Measurements from ENCODE around the gene YIPF7. TPM values are rescaled to one million over a fixed set of nuclear protein-coding genes. Genes with fewer than 3 reads are reported as not detected.

Gene YIPF7
- total RNA-seq, 2 donors from 2014 or later, result 1.4 TPM

DNA sequence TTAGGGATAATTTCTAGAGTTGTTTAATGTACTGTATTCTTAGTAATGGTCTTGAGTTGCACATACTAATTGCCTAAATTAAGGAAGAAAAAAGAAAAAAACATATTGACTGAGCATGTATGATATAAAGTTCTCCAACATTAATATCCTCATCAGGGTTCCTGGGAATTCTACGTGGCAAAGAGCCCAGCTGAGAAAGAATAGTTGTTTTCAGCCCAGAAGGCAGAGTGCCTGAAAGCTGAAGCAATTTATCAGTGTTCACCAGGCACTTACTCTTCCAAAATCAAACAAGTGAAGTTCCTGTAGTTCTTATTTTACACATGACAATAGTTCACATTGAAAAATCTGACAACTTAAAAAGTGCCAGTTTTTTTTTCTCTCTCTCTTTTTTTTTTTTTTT, 27.7 kb downstream of the YIPF7 start:
- no peaks in the 10 kb centered on the region for H3K27me3 ChIP-seq

DNA sequence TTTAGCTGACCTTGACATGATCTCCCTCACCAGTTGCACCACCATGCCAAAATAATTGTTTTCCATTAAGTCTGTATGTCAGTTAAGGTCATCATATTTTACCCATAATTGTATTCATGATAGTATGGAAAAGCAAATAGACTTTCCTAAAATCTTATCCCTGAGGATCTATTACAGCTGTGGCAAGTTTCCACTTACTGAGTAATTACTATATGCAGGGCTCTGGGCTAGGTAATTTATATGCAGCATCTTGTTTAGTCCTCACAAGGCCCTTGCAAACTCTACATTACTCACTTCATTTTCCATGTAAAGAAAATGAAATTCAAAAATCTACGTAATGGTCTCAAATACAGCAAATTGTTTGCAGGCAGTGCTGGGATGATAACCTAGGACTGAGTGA, 34.8 kb downstream of the YIPF7 start:
- no peak for DNase-seq (ENCODE audit: low spot score)
- H3K9me3 ChIP-seq, result no peaks in the 10 kb centered on the region
- H3K27me3 ChIP-seq, result no peaks in the 10 kb centered on the region
- no peak overlapping the region for H3K4me3 ChIP-seq
- no peaks in the 10 kb centered on the region for H3K36me3 ChIP-seq
- TF ChIP-seq, protein P1, sequence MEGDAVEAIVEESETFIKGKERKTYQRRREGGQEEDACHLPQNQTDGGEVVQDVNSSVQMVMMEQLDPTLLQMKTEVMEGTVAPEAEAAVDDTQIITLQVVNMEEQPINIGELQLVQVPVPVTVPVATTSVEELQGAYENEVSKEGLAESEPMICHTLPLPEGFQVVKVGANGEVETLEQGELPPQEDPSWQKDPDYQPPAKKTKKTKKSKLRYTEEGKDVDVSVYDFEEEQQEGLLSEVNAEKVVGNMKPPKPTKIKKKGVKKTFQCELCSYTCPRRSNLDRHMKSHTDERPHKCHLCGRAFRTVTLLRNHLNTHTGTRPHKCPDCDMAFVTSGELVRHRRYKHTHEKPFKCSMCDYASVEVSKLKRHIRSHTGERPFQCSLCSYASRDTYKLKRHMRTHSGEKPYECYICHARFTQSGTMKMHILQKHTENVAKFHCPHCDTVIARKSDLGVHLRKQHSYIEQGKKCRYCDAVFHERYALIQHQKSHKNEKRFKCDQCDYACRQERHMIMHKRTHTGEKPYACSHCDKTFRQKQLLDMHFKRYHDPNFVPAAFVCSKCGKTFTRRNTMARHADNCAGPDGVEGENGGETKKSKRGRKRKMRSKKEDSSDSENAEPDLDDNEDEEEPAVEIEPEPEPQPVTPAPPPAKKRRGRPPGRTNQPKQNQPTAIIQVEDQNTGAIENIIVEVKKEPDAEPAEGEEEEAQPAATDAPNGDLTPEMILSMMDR (IDR thresholded peaks at IDR 0.05), result no peak
- H3K4me1 ChIP-seq, result no peaks in the 10 kb centered on the region
- H3K27ac ChIP-seq, result no peak overlapping the region

More for the DNA sequence above, 27.7 kb downstream of the YIPF7 start:
- no peak for DNase-seq (ENCODE audit: low spot score)
- TF ChIP-seq, protein P1 (IDR thresholded peaks at IDR 0.05), result no peak
- Histone ChIP-seq H3K36me3 (no peaks in the 10 kb centered on the region), H3K9me3 (no peaks in the 10 kb centered on the region), H3K27ac (no peak overlapping the region), H3K4me3 (no peak overlapping the region), H3K4me1 (no peaks in the 10 kb centered on the region)

DNA sequence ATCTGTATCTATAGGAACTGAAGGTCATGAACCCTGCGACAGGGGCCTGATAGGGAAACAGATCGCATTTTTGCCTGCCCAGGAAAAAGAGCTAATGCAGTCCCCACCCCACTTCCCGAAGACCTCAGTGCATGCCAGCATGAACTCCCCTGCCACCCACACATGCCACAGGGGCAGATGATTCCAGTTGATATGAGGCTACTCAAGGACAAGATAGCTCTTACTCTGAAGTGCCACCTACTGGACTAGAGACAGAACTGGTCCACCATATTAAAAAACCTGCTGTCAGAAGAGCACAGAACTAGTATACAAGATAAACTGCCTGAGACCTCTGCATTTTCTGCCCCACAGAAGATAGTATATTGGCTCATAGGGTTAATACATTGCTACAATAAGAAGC, 68.0 kb downstream of the YIPF7 start:
- Histone ChIP-seq H3K27ac (no peak overlapping the region), H3K4me3 (no peak overlapping the region), H3K4me1 (no peaks in the 10 kb centered on the region), H3K27me3 (no peaks in the 10 kb centered on the region), H3K36me3 (no peaks in the 10 kb centered on the region), H3K9me3 (peaks cover 0 to 13% of the 10 kb centered on the region in 2 donors)
- no peak for DNase-seq (ENCODE audit: low spot score)
- TF ChIP-seq, protein P1 (IDR thresholded peaks at IDR 0.05), result no peak

DNA sequence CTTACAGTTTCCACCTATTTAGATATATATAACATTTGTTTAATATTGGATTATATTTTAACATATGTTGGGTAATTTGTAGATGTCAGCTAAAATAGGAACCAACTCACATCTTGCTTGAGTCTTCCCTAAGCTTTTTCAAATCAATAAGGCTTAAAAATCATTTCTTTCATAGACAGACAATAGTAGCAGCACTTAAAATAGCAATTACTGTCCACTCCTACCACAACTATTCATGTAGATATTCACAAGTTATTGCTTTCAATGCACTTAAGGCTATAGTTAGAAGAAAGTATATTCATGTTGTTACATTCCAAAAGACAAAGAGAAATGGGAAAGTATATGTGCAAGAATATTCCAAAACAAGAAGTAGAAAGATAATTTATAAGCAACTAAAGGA, 71.2 kb downstream of the YIPF7 start:
- Histone ChIP-seq H3K4me1 (no peaks in the 10 kb centered on the region), H3K27ac (no peak overlapping the region), H3K4me3 (no peak overlapping the region), H3K36me3 (no peaks in the 10 kb centered on the region), H3K9me3 (peaks cover 0 to 13% of the 10 kb centered on the region in 2 donors), H3K27me3 (no peaks in the 10 kb centered on the region)
- TF ChIP-seq, protein P1 (IDR thresholded peaks at IDR 0.05), result no peak
- DNase-seq (ENCODE audit: low spot score), result no peak

DNA sequence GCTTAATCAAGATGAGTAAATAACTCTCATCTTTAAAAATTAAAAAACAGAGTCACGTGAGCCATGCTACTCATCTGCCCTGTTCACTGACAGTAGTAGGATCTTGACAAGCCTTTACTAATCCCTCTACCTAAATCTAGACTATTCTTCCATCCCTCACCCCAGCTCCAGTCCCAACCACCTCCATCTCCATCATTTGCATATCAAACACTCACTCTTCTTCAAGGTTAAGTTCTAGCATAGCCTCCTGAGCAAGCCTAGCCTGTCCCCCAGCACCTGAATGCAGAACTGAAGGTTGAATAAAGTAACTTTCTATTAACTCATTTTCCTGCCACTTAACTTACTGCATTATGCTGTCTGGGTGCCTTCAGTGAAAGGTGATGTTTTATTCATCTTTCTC, 72.5 kb downstream of the YIPF7 start:
- TF ChIP-seq, protein P1 (IDR thresholded peaks at IDR 0.05), result no peak
- DNase-seq (ENCODE audit: low spot score), result no peak

More for the DNA sequence above, 72.5 kb downstream of the YIPF7 start:
- Histone ChIP-seq H3K27me3 (no peaks in the 10 kb centered on the region), H3K4me1 (no peaks in the 10 kb centered on the region), H3K4me3 (no peak overlapping the region), H3K27ac (no peak overlapping the region), H3K9me3 (peaks cover 0 to 8% of the 10 kb centered on the region in 2 donors), H3K36me3 (no peaks in the 10 kb centered on the region)

Other genes with a start within 250 kb of the YIPF7 start
- gene KCTD8, start 202.8 kb downstream of the YIPF7 start, total RNA-seq, result 1 to 10 TPM in 1 of 2 donors, under 1 TPM in 1; 0.74 to 1.0 TPM
- 10 to 100 TPM; 11.8 to 28.9 TPM for gene GUF1, start 26.8 kb upstream of the YIPF7 start, total RNA-seq
- gene GNPDA2, start 74.9 kb upstream of the YIPF7 start, total RNA-seq, result 10 to 100 TPM; 11.6 to 13.8 TPM